Measurements from ENCODE around the gene HSPA9. TPM values are rescaled to one million over a fixed set of nuclear protein-coding genes. Genes with fewer than 3 reads are reported as not detected.

Gene HSPA9
- total RNA-seq, 2 donors from 2014 or later: 79.8 to 98.3 TPM

- no peaks in the 10 kb centered on the region for H3K9me3 ChIP-seq
- intact Hi-C loops (cut with DNase I): no loop called here
- DNase-seq (no peak), ATAC-seq (no peak)
- H3K27me3 ChIP-seq: no peaks in the 10 kb centered on the region
- WGBS, 2 donors: 84 to 88% methylated on average over 5 of the region's 5 CpGs
- no peak for TF ChIP-seq POLR2A (IDR thresholded peaks at IDR 0.05)
- TF ChIP-seq, protein P1, sequence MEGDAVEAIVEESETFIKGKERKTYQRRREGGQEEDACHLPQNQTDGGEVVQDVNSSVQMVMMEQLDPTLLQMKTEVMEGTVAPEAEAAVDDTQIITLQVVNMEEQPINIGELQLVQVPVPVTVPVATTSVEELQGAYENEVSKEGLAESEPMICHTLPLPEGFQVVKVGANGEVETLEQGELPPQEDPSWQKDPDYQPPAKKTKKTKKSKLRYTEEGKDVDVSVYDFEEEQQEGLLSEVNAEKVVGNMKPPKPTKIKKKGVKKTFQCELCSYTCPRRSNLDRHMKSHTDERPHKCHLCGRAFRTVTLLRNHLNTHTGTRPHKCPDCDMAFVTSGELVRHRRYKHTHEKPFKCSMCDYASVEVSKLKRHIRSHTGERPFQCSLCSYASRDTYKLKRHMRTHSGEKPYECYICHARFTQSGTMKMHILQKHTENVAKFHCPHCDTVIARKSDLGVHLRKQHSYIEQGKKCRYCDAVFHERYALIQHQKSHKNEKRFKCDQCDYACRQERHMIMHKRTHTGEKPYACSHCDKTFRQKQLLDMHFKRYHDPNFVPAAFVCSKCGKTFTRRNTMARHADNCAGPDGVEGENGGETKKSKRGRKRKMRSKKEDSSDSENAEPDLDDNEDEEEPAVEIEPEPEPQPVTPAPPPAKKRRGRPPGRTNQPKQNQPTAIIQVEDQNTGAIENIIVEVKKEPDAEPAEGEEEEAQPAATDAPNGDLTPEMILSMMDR (IDR thresholded peaks at IDR 0.05): no peak
- no peaks in the 10 kb centered on the region for H3K4me1 ChIP-seq
- no peak overlapping the region for H3K27ac ChIP-seq
- H3K36me3 ChIP-seq (replicated peaks in 1 of 2; ENCODE audit: insufficient read depth in 1 of 2, low read depth in 2 of 2): no peaks in the 10 kb centered on the region
- no peak overlapping the region for H3K4me3 ChIP-seq
These were observed 41.3 kb upstream of the HSPA9 start for GRCh38 chr5:138616508-138616907.

- Histone ChIP-seq H3K27ac (no peak overlapping the region), H3K9me3 (no peaks in the 10 kb centered on the region), H3K4me3 (no peak overlapping the region), H3K4me1 (no peaks in the 10 kb centered on the region), H3K36me3 (replicated peaks in 1 of 2; ENCODE audit: insufficient read depth in 1 of 2, low read depth in 2 of 2) (no peaks in the 10 kb centered on the region), H3K27me3 (no peaks in the 10 kb centered on the region)
- intact Hi-C loops (cut with DNase I): no loop called here
- DNase-seq: no peak
- WGBS, 2 donors: 83 to 92% methylated on average over 3 of the region's 3 CpGs
- TF ChIP-seq, protein P1 (IDR thresholded peaks at IDR 0.05): no peak
- no peak for TF ChIP-seq POLR2A (IDR thresholded peaks at IDR 0.05)
- ATAC-seq: no peak
These were observed 40.3 kb upstream of the HSPA9 start for GRCh38 chr5:138615461-138615860.

DNA sequence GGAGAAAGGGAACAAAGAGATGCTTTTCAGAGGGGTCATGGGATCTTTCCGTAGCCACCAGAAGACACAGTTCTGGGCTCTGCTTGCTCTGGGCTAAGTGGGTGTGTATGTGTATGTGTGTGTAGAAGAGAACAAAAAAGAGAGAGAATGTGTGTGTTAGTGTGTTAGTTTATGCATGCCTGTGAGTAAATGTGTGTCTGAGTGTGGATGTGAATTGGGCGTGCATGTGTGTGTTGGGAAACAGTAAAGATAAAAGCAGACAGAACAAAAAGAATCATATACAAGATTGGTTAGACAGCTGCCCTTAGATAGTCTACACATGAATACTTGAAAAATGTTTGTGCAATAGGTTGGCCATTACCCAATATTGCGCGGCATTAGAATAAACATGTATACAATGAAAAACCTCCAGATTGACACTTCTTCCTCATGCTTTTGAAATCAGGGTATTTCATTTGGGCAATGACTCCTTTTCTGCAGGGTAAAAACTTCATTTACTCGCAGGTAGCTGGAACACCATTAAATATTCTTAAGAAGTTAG lies 36.5 kb upstream of the HSPA9 start:
- intact Hi-C loops (cut with DNase I): no loop called here
- no peaks in the 10 kb centered on the region for H3K27me3 ChIP-seq
- H3K4me3 ChIP-seq: no peak overlapping the region
- WGBS, 2 donors: 37 to 44% methylated on average over 5 of the region's 5 CpGs
- no peak for ATAC-seq
- H3K4me1 ChIP-seq: no peaks in the 10 kb centered on the region
- no peak overlapping the region for H3K27ac ChIP-seq
- DNase-seq: no peak
- no peaks in the 10 kb centered on the region for H3K36me3 ChIP-seq (replicated peaks in 1 of 2; ENCODE audit: insufficient read depth in 1 of 2, low read depth in 2 of 2)
- TF ChIP-seq, protein P1 (IDR thresholded peaks at IDR 0.05): no peak
- TF ChIP-seq POLR2A (IDR thresholded peaks at IDR 0.05): no peak
- H3K9me3 ChIP-seq: no peaks in the 10 kb centered on the region

DNA sequence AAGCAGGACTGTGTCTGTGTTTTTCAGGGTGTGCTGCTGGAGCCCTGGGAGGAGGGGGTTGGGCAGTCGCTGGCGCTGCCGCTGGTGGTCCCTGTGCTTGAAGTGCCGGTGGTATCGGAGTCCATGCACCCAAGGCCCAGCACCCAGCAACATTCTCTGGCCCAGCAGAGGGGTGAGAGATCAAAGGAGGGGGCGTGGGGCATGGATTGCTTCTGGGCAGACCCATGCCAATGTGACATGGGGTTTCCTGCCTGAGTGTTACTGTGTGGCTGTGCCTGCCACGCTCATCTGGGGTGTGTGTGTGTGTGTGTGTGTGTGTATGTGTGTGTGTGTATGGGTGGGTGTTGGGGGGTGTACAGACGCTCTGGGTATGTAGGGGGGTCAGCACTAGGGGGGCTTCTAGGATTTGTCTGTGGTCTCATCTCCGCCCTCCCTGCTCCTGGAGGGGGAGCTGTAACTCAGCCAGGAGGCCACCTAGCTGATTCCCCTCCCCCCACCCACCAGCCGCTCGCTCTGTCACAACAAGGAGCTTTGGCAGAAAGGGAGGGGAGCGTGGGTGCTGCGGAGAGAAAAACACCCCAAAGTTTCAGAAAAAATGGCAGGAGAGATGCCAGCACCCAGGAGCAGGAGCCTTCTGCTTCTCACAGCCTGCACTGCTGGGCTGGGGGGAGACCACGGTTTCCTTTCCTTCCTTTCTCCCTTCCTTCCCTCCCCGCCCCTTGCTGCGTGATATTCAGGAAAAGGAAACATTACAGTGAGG lies 35.9 kb upstream of the HSPA9 start:
- TF ChIP-seq, protein P1 (IDR thresholded peaks at IDR 0.05): no peak
- TF ChIP-seq POLR2A (IDR thresholded peaks at IDR 0.05): no peak
- DNase-seq (peak in 2 of 4 donors; percentile 19), ATAC-seq (peak; percentile 31)
- no peaks in the 10 kb centered on the region for H3K36me3 ChIP-seq (replicated peaks in 1 of 2; ENCODE audit: insufficient read depth in 1 of 2, low read depth in 2 of 2)
- intact Hi-C loops (cut with DNase I): no loop called here
- no peak overlapping the region for H3K27ac ChIP-seq
- H3K9me3 ChIP-seq: no peaks in the 10 kb centered on the region
- WGBS, 2 donors: 32% methylated on average over 13 to 16 of the region's 16 CpGs
- H3K4me3 ChIP-seq: no peak overlapping the region
- no peaks in the 10 kb centered on the region for H3K27me3 ChIP-seq
- H3K4me1 ChIP-seq: no peaks in the 10 kb centered on the region
